ENCODE measurements around the gene B3GAT2. TPM values are rescaled to one million over a fixed set of nuclear protein-coding genes. Genes with fewer than 3 reads are reported as not detected.

The B3GAT2 gene
- total and polyA plus RNA-seq, 2 of the 13 experiments (the other 11 are each of a cell fraction or from before 2014, with no cell fraction given), result 0.01 to 0.02 TPM

GRCh38 chr6:70843328-70843918 is 113.4 kb downstream of the B3GAT2 start (continued):
- no peak for TF ChIP-seq SNAPC4 (CRISPR knock-in tag; IDR thresholded peaks at IDR 0.05)

DNA sequence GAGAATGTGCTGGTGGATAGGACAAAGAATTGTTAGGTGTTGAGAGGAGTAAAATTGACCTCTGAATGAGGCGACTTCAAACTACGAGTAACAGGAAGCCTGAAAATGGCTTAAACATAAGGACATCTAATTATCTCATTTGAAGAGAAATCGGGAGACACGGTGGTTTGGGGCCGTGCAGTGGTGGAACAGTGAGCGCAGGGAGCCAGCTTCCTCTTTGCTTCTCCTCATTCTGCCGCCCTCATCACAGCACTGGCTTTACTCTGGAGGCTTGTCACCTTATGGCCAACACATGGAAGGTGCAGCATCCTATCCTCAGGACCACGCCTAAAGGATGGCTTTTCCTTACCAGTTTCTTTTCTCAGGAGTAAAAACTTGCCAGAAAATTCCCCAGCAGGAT is 114.3 kb downstream of the B3GAT2 start:
- H3K4me1 ChIP-seq (ENCODE audit: insufficient read depth, low read length), result peaks cover 31% of the 10 kb centered on the region
- no peak overlapping the region for H3K9ac ChIP-seq (ENCODE audit: insufficient read depth, low read depth, low read length)
- no peak overlapping the region for H3K27ac ChIP-seq (ENCODE audit: extremely low read length, insufficient read depth, low read length)
- CTCF ChIA-PET (ENCODE audit: low intra/inter-chr PET ratio, low total read pairs), result no interaction called here
- no peak overlapping the region for H3K4me2 ChIP-seq (ENCODE audit: low read depth, low read length)
- no peaks in the 10 kb centered on the region; a peak in 1 of 5 replicates for H3K27me3 ChIP-seq (ENCODE audit: control insufficient read depth in 1 of 2, insufficient read depth in 2 of 2, low read length in 2 of 2)
- no peaks in the 10 kb centered on the region for H3K9me3 ChIP-seq (ENCODE audit: low read length)
- in situ Hi-C loops (cut with HindIII; ENCODE audit: extremely low pct_ligation_motif_present, low pct_unique_long_range_greater_than_20kb) (no loop called here), intact Hi-C loops (cut with micrococcal nuclease; ENCODE audit: unreplicated experiment) (no loop called here)
- H3K4me3 ChIP-seq (replicated peaks in 1 of 3; ENCODE audit: insufficient read depth in 1 of 3, low read depth in 2 of 3, low read length in 3 of 3), result no peak overlapping the region
- FAIRE-seq (no peak), ATAC-seq (no peak), DNase-seq (ENCODE audit: low spot score) (no peak)
- no peak overlapping the region for H2AFZ ChIP-seq (ENCODE audit: low read length)
- POLR2A ChIA-PET, result no interaction called here
- 98% methylated on average over 8 of the region's 8 CpGs for WGBS (ENCODE audit: low lambda C conversion rate)
- no peaks in the 10 kb centered on the region for H3K79me2 ChIP-seq (ENCODE audit: insufficient read depth, low read length)
- no peaks in the 10 kb centered on the region for H4K20me1 ChIP-seq (ENCODE audit: insufficient read depth, low read length)
- no TSS peak for BruUV-seq (replicated peaks)
- no peaks in the 10 kb centered on the region for H3K36me3 ChIP-seq (replicated peaks in 1 of 2; ENCODE audit: control insufficient read depth in 1 of 2, insufficient read depth in 2 of 2, low read length in 2 of 2)
- TF ChIP-seq ZNF782 (CRISPR knock-in tag; IDR thresholded peaks at IDR 0.05; ENCODE audit: borderline replicate concordance), result no peak
- TF ChIP-seq, protein P1, sequence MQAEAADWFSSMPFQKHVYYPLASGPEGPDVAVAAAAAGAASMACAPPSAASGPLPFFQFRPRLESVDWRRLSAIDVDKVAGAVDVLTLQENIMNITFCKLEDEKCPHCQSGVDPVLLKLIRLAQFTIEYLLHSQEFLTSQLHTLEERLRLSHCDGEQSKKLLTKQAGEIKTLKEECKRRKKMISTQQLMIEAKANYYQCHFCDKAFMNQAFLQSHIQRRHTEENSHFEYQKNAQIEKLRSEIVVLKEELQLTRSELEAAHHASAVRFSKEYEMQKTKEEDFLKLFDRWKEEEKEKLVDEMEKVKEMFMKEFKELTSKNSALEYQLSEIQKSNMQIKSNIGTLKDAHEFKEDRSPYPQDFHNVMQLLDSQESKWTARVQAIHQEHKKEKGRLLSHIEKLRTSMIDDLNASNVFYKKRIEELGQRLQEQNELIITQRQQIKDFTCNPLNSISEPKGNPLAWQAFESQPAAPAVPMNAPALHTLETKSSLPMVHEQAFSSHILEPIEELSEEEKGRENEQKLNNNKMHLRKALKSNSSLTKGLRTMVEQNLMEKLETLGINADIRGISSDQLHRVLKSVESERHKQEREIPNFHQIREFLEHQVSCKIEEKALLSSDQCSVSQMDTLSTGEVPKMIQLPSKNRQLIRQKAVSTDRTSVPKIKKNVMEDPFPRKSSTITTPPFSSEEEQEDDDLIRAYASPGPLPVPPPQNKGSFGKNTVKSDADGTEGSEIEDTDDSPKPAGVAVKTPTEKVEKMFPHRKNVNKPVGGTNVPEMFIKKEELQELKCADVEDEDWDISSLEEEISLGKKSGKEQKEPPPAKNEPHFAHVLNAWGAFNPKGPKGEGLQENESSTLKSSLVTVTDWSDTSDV (CRISPR knock-in tag; IDR thresholded peaks at IDR 0.05), result no peak
- TF ChIP-seq SATB2 (CRISPR knock-in tag; IDR thresholded peaks at IDR 0.05), result no peak
- TF ChIP-seq ETV6 (CRISPR knock-in tag; conservative IDR thresholded peaks at IDR 0.05), result no peak
- TF ChIP-seq CEBPB (IDR thresholded peaks at IDR 0.05; ENCODE audit: borderline replicate concordance, low read depth, low read length), result no peak
- TF ChIP-seq ZNF850 (CRISPR knock-in tag; conservative IDR thresholded peaks at IDR 0.05), result no peak
- no peak for TF ChIP-seq KLF12 (CRISPR knock-in tag; IDR thresholded peaks at IDR 0.05; ENCODE audit: borderline replicate concordance)
- no peak for TF ChIP-seq SP140L (CRISPR knock-in tag; IDR thresholded peaks at IDR 0.05; ENCODE audit: borderline replicate concordance)

Measured in HepG2 (cell line).